Right atrium auricular region (tissue), 2 donors: ENCODE data around the gene CHRNA4. TPM values are rescaled to one million over a fixed set of nuclear protein-coding genes. Genes with fewer than 3 reads are reported as not detected.

ENCODE experiments used
- DNase-seq: peaks from one replicate; pipeline ENCODE4 v3.0.0-alpha.2; 2019; ENCODE audit warnings: low spot score
- H3K27ac ChIP-seq, 2 donors: fragments of 200-600 bp; sonication (generic); 1 replicate in 1 of 2; 2 replicates in 1 of 2; pipeline ENCODE4 v1.5.1; 2016 to 2019
- H3K27me3 ChIP-seq, 2 donors: fragments of 200-600 bp; sonication (generic); one replicate each; pipeline versions ENCODE4 v1.5.1 to v1.6.0; 2017 to 2019
- H3K36me3 ChIP-seq: fragments of 200-600 bp; sonication (generic); one replicate; pipeline ENCODE4 v1.5.1; 2016
- H3K4me1 ChIP-seq, 2 donors: fragments of 200-600 bp; sonication (generic); one replicate each; pipeline versions ENCODE4 v1.5.1 to v1.6.0; 2017 to 2019
- H3K4me3 ChIP-seq, 2 donors: fragments of 200-600 bp; sonication (generic); 1 replicate in 1 of 2; 2 replicates in 1 of 2; pipeline ENCODE4 v1.5.1; 2017 to 2019; ENCODE audit warnings: mild to moderate bottlenecking in 1 of 2, moderate library complexity in 1 of 2
- H3K9me3 ChIP-seq, 2 donors: fragments of 200-600 bp; sonication (generic); one replicate each; pipeline ENCODE4 v1.5.1; 2019
- CTCF ChIP-seq, 2 donors: fragments of 200-600 bp; sonication (generic); IDR thresholded peaks; one replicate each; pipeline ENCODE4 v1.5.1; 2019; ENCODE audit warnings: antibody characterized with exemption in 2 of 2
- total RNA-seq, 2 donors: library from RNA; depleted of rRNA; stranded (reverse); fragments of >200 nt; gene quantifications; one replicate each; pipeline ENCODE4 v1.1.0, GENCODE V29; 2016

Gene CHRNA4
- total RNA-seq, 2 donors from 2014 or later, result not detected

- no peak for TF ChIP-seq CTCF (IDR thresholded peaks at IDR 0.05)
- Histone ChIP-seq H3K4me1 (peaks cover 0 to 15% of the 10 kb centered on the region in 2 donors), H3K36me3 (no peaks in the 10 kb centered on the region), H3K27ac (no peak overlapping the region), H3K4me3 (no peak overlapping the region), H3K9me3 (no peaks in the 10 kb centered on the region), H3K27me3 (no peaks in the 10 kb centered on the region)
- DNase-seq, result no peak
Measured at GRCh38 chr20:63317061-63317460, 44.1 kb downstream of the CHRNA4 start.

GRCh38 chr20:63316502-63316921, 44.6 kb downstream of the CHRNA4 start:
- H3K4me1 ChIP-seq, result peaks cover 0 to 11% of the 10 kb centered on the region in 2 donors
- H3K27ac ChIP-seq, result no peak overlapping the region
- no peaks in the 10 kb centered on the region for H3K27me3 ChIP-seq
- no peaks in the 10 kb centered on the region for H3K9me3 ChIP-seq
- H3K4me3 ChIP-seq, result no peak overlapping the region
- no peak for DNase-seq
- TF ChIP-seq CTCF (IDR thresholded peaks at IDR 0.05), result no peak
- H3K36me3 ChIP-seq, result no peaks in the 10 kb centered on the region

- H3K4me3 ChIP-seq, result no peak overlapping the region
- H3K36me3 ChIP-seq, result no peaks in the 10 kb centered on the region
- no peaks in the 10 kb centered on the region for H3K9me3 ChIP-seq
- no peak for DNase-seq
- TF ChIP-seq CTCF (IDR thresholded peaks at IDR 0.05), result no peak
- no peak overlapping the region for H3K27ac ChIP-seq
- no peaks in the 10 kb centered on the region for H3K27me3 ChIP-seq
- H3K4me1 ChIP-seq, result peaks cover 0 to 4% of the 10 kb centered on the region in 2 donors
Measured at GRCh38 chr20:63315731-63316491, 45.2 kb downstream of the CHRNA4 start.

- Histone ChIP-seq H3K36me3 (no peaks in the 10 kb centered on the region), H3K27me3 (no peaks in the 10 kb centered on the region), H3K4me1 (no peaks in the 10 kb centered on the region), H3K9me3 (no peaks in the 10 kb centered on the region), H3K4me3 (no peak overlapping the region), H3K27ac (no peak overlapping the region)
- no peak for TF ChIP-seq CTCF (IDR thresholded peaks at IDR 0.05)
- DNase-seq, result no peak
Measured at GRCh38 chr20:63315240-63315689, 45.9 kb downstream of the CHRNA4 start.

GRCh38 chr20:63314566-63315239, 46.4 kb downstream of the CHRNA4 start:
- H3K27ac ChIP-seq, result no peak overlapping the region
- H3K4me3 ChIP-seq, result no peak overlapping the region
- no peaks in the 10 kb centered on the region for H3K9me3 ChIP-seq
- no peaks in the 10 kb centered on the region for H3K27me3 ChIP-seq
- TF ChIP-seq CTCF (IDR thresholded peaks at IDR 0.05), result no peak
- no peak for DNase-seq
- H3K4me1 ChIP-seq, result peaks cover 0 to under 1% of the 10 kb centered on the region in 2 donors
- no peaks in the 10 kb centered on the region for H3K36me3 ChIP-seq
